Measurements from ENCODE around the gene FBXL5.
A peak's percentile ranks its signal among the peaks of the same experiment; 100 is the strongest.

Gene FBXL5

GRCh38 chr4:15658136-15658770 is 3.1 kb upstream of the FBXL5 start:
- H3K36me3 ChIP-seq (ENCODE audit: insufficient read depth, low read depth, low read length): peaks cover 13% of the 10 kb centered on the region; the same call in 1 of the 2 replicates
- H3K27ac ChIP-seq (ENCODE audit: low read length): no peak overlapping the region
- H3K9me3 ChIP-seq (ENCODE audit: insufficient read depth, low read depth, low read length): no peaks in the 10 kb centered on the region
- H3K4me3 ChIP-seq (ENCODE audit: low read length): no peak overlapping the region
- H3K27me3 ChIP-seq (ENCODE audit: insufficient read depth, low read length): no peaks in the 10 kb centered on the region
- no peak overlapping the region for H3K9ac ChIP-seq (ENCODE audit: low read depth, low read length)
- peaks cover 12% of the 10 kb centered on the region for H3K4me1 ChIP-seq (ENCODE audit: insufficient read depth, low read length)

GRCh38 chr4:15657366-15657765 is 2.2 kb upstream of the FBXL5 start:
- Histone ChIP-seq H3K27ac (ENCODE audit: low read length) (no peak overlapping the region), H3K4me1 (ENCODE audit: insufficient read depth, low read length) (peaks cover 18% of the 10 kb centered on the region), H3K9me3 (ENCODE audit: insufficient read depth, low read depth, low read length) (no peaks in the 10 kb centered on the region), H3K36me3 (ENCODE audit: insufficient read depth, low read depth, low read length) (peaks cover 12% of the 10 kb centered on the region; the same call in 1 of the 2 replicates), H3K27me3 (ENCODE audit: insufficient read depth, low read length) (no peaks in the 10 kb centered on the region), H3K4me3 (ENCODE audit: low read length) (no peak overlapping the region), H3K9ac (ENCODE audit: low read depth, low read length) (no peak overlapping the region; the same call in 1 of the 2 replicates)

- H3K9me3 ChIP-seq (ENCODE audit: insufficient read depth, low read depth, low read length): no peaks in the 10 kb centered on the region
- H3K4me3 ChIP-seq (ENCODE audit: low read length): peak overlapping the region; percentile 76
- H3K9ac ChIP-seq (ENCODE audit: low read depth, low read length): peak overlapping the region; percentile 97
- H3K36me3 ChIP-seq (ENCODE audit: insufficient read depth, low read depth, low read length): peaks cover 12% of the 10 kb centered on the region; the same call in 1 of the 2 replicates
- H3K27me3 ChIP-seq (ENCODE audit: insufficient read depth, low read length): no peaks in the 10 kb centered on the region
- peak overlapping the region; percentile 99 for H3K27ac ChIP-seq (ENCODE audit: low read length)
- peaks cover 24% of the 10 kb centered on the region for H3K4me1 ChIP-seq (ENCODE audit: insufficient read depth, low read length)
Measured at GRCh38 chr4:15656038-15656470, 897 bp upstream of the FBXL5 start.

GRCh38 chr4:15654593-15655222 is 449 bp downstream of the FBXL5 start:
- no peaks in the 10 kb centered on the region for H3K9me3 ChIP-seq (ENCODE audit: insufficient read depth, low read depth, low read length)
- H3K36me3 ChIP-seq (ENCODE audit: insufficient read depth, low read depth, low read length): peaks cover 12% of the 10 kb centered on the region; the same call in 1 of the 2 replicates
- H3K9ac ChIP-seq (ENCODE audit: low read depth, low read length): peak overlapping the region; percentile 81
- peaks cover 26% of the 10 kb centered on the region for H3K4me1 ChIP-seq (ENCODE audit: insufficient read depth, low read length)
- H3K27me3 ChIP-seq (ENCODE audit: insufficient read depth, low read length): no peaks in the 10 kb centered on the region
- peak overlapping the region; percentile 61 for H3K27ac ChIP-seq (ENCODE audit: low read length)
- H3K4me3 ChIP-seq (ENCODE audit: low read length): peak overlapping the region; percentile 78

- Histone ChIP-seq H3K27me3 (ENCODE audit: insufficient read depth, low read length) (no peaks in the 10 kb centered on the region), H3K27ac (ENCODE audit: low read length) (peak overlapping the region; percentile 61), H3K4me3 (ENCODE audit: low read length) (peak overlapping the region; percentile 78), H3K4me1 (ENCODE audit: insufficient read depth, low read length) (peaks cover 27% of the 10 kb centered on the region), H3K9me3 (ENCODE audit: insufficient read depth, low read depth, low read length) (no peaks in the 10 kb centered on the region), H3K9ac (ENCODE audit: low read depth, low read length) (peak overlapping the region; percentile 81), H3K36me3 (ENCODE audit: insufficient read depth, low read depth, low read length) (peaks cover 6% of the 10 kb centered on the region; the same call in 1 of the 2 replicates)
Measured at GRCh38 chr4:15653864-15654592, 1.1 kb downstream of the FBXL5 start.

- Histone ChIP-seq H3K36me3 (ENCODE audit: insufficient read depth, low read depth, low read length) (peaks cover 6% of the 10 kb centered on the region; the same call in 1 of the 2 replicates), H3K4me1 (ENCODE audit: insufficient read depth, low read length) (peaks cover 27% of the 10 kb centered on the region), H3K27me3 (ENCODE audit: insufficient read depth, low read length) (no peaks in the 10 kb centered on the region), H3K4me3 (ENCODE audit: low read length) (peak overlapping the region; percentile 78), H3K9ac (ENCODE audit: low read depth, low read length) (peak overlapping the region; percentile 81), H3K27ac (ENCODE audit: low read length) (peak overlapping the region; percentile 4), H3K9me3 (ENCODE audit: insufficient read depth, low read depth, low read length) (no peaks in the 10 kb centered on the region)
Measured at GRCh38 chr4:15653420-15653819, 1.7 kb downstream of the FBXL5 start.

- no peaks in the 10 kb centered on the region for H3K27me3 ChIP-seq (ENCODE audit: insufficient read depth, low read length)
- peak overlapping the region; percentile 81; the same call in 1 of the 2 replicates for H3K9ac ChIP-seq (ENCODE audit: low read depth, low read length)
- no peak overlapping the region for H3K27ac ChIP-seq (ENCODE audit: low read length)
- H3K36me3 ChIP-seq (ENCODE audit: insufficient read depth, low read depth, low read length): peaks cover 6% of the 10 kb centered on the region; the same call in 1 of the 2 replicates
- H3K9me3 ChIP-seq (ENCODE audit: insufficient read depth, low read depth, low read length): no peaks in the 10 kb centered on the region
- H3K4me3 ChIP-seq (ENCODE audit: low read length): peak overlapping the region; percentile 78; the same call in 1 of the 2 replicates
- H3K4me1 ChIP-seq (ENCODE audit: insufficient read depth, low read length): peaks cover 27% of the 10 kb centered on the region
Measured at GRCh38 chr4:15652841-15653240, 2.3 kb downstream of the FBXL5 start.

- no peaks in the 10 kb centered on the region for H3K9me3 ChIP-seq (ENCODE audit: insufficient read depth, low read depth, low read length)
- peaks cover 27% of the 10 kb centered on the region for H3K4me1 ChIP-seq (ENCODE audit: insufficient read depth, low read length)
- H3K36me3 ChIP-seq (ENCODE audit: insufficient read depth, low read depth, low read length): peaks cover 1% of the 10 kb centered on the region; the same call in 1 of the 2 replicates
- no peak overlapping the region for H3K4me3 ChIP-seq (ENCODE audit: low read length)
- no peak overlapping the region for H3K9ac ChIP-seq (ENCODE audit: low read depth, low read length)
- H3K27me3 ChIP-seq (ENCODE audit: insufficient read depth, low read length): no peaks in the 10 kb centered on the region
- no peak overlapping the region for H3K27ac ChIP-seq (ENCODE audit: low read length)
Measured at GRCh38 chr4:15652191-15652590, 3.0 kb downstream of the FBXL5 start.

- Histone ChIP-seq H3K9ac (ENCODE audit: low read depth, low read length) (no peak overlapping the region), H3K27me3 (ENCODE audit: insufficient read depth, low read length) (no peaks in the 10 kb centered on the region), H3K9me3 (ENCODE audit: insufficient read depth, low read depth, low read length) (no peaks in the 10 kb centered on the region), H3K27ac (ENCODE audit: low read length) (no peak overlapping the region), H3K36me3 (ENCODE audit: insufficient read depth, low read depth, low read length) (no peaks in the 10 kb centered on the region), H3K4me3 (ENCODE audit: low read length) (no peak overlapping the region), H3K4me1 (ENCODE audit: insufficient read depth, low read length) (peaks cover 27% of the 10 kb centered on the region)
Measured at GRCh38 chr4:15651676-15652075, 3.5 kb downstream of the FBXL5 start.

GRCh38 chr4:15649914-15650545 is 5.1 kb downstream of the FBXL5 start:
- H3K9me3 ChIP-seq (ENCODE audit: insufficient read depth, low read depth, low read length): no peaks in the 10 kb centered on the region
- no peaks in the 10 kb centered on the region for H3K36me3 ChIP-seq (ENCODE audit: insufficient read depth, low read depth, low read length)
- H3K27ac ChIP-seq (ENCODE audit: low read length): no peak overlapping the region
- peaks cover 21% of the 10 kb centered on the region for H3K4me1 ChIP-seq (ENCODE audit: insufficient read depth, low read length)
- H3K27me3 ChIP-seq (ENCODE audit: insufficient read depth, low read length): no peaks in the 10 kb centered on the region
- no peak overlapping the region for H3K9ac ChIP-seq (ENCODE audit: low read depth, low read length)
- H3K4me3 ChIP-seq (ENCODE audit: low read length): peak overlapping the region; percentile 27; the same call in 1 of the 2 replicates

- Histone ChIP-seq H3K36me3 (ENCODE audit: insufficient read depth, low read depth, low read length) (no peaks in the 10 kb centered on the region), H3K4me1 (ENCODE audit: insufficient read depth, low read length) (peaks cover 19% of the 10 kb centered on the region), H3K9me3 (ENCODE audit: insufficient read depth, low read depth, low read length) (no peaks in the 10 kb centered on the region), H3K27ac (ENCODE audit: low read length) (no peak overlapping the region), H3K4me3 (ENCODE audit: low read length) (no peak overlapping the region), H3K9ac (ENCODE audit: low read depth, low read length) (no peak overlapping the region), H3K27me3 (ENCODE audit: insufficient read depth, low read length) (no peaks in the 10 kb centered on the region)
Measured at GRCh38 chr4:15648600-15648999, 6.6 kb downstream of the FBXL5 start.
